Measurements from ENCODE around the gene C19orf33.

- TF ChIP-seq CTCF (IDR thresholded peaks at IDR 0.05): no peak
- no peak for TF ChIP-seq POLR2A (IDR thresholded peaks at IDR 0.05)
Measured at GRCh38 chr19:38316477-38317067, 12.5 kb downstream of the C19orf33 start.

All from esophagus squamous epithelium (tissue), 4 donors.